ENCODE measurements around the gene HRAS.
A peak's percentile ranks its signal among the peaks of the same experiment; 100 is the strongest.

The HRAS gene

DNA sequence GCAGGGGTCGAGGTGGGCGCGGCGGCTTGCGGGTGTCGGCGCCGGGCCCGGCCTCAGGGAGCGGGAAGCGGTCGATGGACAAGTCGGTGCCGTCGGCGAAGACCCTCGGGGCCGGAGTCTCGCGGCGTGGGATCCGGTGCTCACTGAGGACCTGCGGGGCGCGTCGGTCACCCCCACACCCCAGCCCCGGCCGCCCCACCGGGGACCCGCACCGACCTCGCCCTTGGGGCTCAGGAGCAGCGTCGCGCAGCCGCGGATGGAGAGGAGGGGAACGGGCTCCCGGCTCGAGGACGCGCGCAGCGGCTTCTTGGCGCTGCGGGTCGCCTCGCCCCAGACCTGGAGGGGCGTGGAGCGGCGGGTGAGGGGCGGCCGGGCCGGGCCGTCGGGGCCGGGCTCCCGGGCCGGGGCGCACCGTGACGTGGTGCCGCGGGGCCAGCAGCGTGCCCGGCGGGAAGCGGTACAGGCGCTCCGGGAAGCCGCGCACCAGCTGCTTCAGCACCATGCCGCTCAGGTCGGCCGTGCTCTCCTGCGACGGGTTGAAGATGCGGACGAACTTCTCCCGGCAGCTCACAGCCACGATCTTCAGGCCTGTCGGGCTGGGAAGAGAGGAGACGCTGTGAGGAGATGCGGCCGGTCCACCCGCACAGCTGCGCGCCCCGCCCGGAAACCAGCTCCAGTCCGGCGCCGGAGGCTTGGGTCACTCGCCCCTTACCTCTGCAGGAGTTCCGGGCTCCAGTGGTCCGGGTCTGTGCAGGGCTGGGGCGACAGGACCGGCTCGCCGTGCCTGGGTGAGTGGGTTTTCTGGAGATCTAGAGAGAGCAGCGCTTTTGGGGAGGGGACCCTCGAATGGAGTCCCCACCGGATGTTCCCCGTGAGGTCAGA, 20.6 kb upstream of the HRAS start:
- DNase-seq (ENCODE audit: low read depth in 1 of 2, low spot score in 1 of 2): no peak
- in situ Hi-C loops (cut with HindIII; ENCODE audit: low pct_unique_long_range_greater_than_20kb, low sequenced_read_pairs): no loop called here

DNA sequence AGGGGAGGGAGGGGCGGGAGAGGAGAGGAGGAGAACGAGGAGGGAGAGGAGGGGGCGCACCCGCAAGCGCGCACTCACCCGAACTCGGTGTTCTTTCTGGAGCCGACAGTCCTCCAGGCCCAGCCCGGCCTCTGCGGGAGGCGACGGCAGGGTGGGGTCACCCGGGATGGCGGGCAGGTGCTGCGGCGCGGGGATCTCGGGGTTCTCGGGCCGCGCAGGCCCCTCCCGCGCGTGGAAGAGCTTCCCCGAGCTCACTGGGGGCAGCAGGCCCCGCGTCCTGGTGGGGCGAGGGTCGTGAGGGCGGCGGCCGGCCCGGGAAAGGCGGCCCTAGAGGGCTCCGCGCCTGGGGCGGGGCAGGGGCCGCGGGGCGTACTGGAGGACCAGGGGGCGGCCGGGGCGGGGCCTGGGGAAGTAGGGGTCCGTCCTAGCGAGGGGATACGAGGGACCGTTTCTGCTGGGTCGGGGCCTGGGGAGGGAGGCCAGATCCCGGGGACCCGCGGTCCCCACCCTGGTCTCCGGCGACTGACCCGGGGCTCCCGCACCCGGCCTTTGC, 19.9 kb upstream of the HRAS start:
- in situ Hi-C loops (cut with HindIII; ENCODE audit: low pct_unique_long_range_greater_than_20kb, low sequenced_read_pairs): no loop called here
- no peak for TF ChIP-seq JUND (IDR thresholded peaks at IDR 0.05; ENCODE audit: low read depth)
- DNase-seq (ENCODE audit: low read depth in 1 of 2, low spot score in 1 of 2): no peak

More for the DNA sequence above, 20.6 kb upstream of the HRAS start:
- no peak for TF ChIP-seq JUND (IDR thresholded peaks at IDR 0.05; ENCODE audit: low read depth)

DNA sequence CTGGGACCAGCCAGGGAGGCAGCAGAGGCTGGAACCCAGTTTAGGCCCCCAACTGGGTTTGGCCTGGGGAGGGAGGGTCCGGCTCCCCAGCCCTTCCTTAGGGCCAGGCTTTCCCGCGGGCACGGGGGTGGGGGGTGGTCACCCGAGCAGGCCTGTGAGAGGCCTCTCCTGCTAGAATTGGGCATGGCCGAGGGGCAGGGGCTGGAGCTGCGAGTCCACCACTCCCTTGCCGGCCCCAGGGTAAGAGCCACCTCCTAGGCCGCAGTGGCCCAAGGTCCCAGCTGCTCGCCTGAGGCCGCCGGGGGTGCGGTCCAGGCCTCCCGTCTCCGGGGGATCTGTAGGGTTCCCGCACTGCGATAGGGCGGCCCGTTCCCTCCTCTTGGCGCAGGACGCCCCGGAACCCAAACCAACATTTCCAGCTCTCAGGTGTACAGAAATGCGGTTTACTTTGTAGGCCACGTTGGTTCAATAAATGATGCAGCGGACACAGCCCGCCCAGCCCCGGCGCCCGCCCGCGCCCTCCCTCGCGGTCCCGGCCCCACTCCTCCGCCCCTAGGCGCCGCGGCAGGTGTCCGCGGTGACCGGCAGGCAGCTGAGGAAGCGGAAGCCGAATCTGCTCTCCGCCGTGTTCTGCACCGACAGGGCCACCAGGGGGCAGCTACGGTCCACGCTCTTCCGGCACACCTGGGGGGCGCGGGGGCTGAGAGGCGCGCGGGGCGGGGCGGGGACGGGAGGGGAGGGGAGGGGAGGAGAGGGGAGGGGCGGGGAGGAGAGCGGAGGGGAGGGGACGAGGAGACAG, 19.3 kb upstream of the HRAS start:
- peak; percentile 71 to 89 for DNase-seq (ENCODE audit: low read depth in 1 of 2, low spot score in 1 of 2)
- in situ Hi-C loops (cut with HindIII; ENCODE audit: low pct_unique_long_range_greater_than_20kb, low sequenced_read_pairs): no loop called here
- no peak for TF ChIP-seq JUND (IDR thresholded peaks at IDR 0.05; ENCODE audit: low read depth)

DNA sequence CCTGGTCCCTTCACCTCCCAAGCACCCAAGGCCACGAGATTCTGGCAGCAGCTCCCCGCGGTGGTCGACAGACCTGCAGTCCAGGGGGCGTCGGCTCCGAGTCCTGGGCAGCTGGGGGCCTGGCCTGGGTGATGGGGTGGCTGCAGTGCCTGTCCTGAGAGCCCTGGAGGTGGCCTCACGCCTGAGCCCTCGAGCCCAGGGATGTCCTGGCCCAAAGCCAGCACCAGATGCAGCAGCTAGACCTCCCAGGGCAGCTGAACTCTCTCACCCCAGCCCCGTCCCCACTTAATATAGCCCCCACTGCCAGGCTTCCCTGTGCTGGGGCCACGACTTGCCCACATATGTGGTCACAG, 18.6 kb upstream of the HRAS start:
- in situ Hi-C loops (cut with HindIII; ENCODE audit: low pct_unique_long_range_greater_than_20kb, low sequenced_read_pairs): no loop called here
- no peak for DNase-seq (ENCODE audit: low read depth in 1 of 2, low spot score in 1 of 2)
- no peak for TF ChIP-seq JUND (IDR thresholded peaks at IDR 0.05; ENCODE audit: low read depth)

DNA sequence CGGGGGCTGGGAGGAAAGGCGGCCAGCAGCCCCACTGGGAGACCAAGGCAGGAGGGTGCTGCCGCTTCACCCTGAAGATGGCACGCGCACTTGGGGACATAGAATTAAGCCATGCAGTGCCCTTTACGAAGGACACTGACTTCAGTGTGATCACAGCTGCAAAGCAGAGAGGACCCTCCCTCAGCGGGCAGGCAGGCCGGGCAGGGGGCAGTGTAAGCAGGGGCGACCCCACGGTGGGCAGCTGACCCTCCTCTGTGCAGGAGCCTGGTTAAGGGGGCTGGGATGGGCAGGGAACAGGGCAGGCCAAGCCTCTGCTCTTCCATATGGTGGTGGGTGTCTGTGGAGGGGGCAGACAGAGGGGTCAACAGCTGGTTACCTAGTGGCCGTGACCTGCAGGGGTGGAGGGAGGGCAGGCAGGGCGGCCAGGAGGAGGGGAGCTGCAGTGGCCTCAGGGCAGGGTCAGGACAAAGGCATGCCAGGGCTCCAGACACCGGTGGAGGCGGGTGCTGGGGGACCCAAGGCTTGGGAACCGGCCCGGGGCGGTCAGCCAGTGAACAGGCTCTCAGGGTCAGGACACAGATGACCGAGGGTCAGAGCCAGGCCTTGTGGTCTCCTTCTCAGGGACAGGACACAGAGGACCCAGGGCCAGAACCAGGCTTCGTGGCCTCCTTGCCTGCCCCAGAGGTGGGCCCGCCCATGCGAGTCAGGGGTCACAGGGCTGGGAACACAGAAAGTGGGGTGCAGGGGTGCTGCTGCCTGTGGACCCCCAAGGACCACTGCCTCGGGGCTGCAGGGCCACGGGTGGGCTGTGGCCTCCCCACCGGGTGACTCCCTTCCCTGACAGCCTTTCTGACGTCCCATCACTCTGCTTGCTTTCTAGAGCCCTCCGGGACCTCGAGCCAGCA, 18.0 kb upstream of the HRAS start:
- no peak for DNase-seq (ENCODE audit: low read depth in 1 of 2, low spot score in 1 of 2)
- in situ Hi-C loops (cut with HindIII; ENCODE audit: low pct_unique_long_range_greater_than_20kb, low sequenced_read_pairs): no loop called here
- no peak for TF ChIP-seq JUND (IDR thresholded peaks at IDR 0.05; ENCODE audit: low read depth)

DNA sequence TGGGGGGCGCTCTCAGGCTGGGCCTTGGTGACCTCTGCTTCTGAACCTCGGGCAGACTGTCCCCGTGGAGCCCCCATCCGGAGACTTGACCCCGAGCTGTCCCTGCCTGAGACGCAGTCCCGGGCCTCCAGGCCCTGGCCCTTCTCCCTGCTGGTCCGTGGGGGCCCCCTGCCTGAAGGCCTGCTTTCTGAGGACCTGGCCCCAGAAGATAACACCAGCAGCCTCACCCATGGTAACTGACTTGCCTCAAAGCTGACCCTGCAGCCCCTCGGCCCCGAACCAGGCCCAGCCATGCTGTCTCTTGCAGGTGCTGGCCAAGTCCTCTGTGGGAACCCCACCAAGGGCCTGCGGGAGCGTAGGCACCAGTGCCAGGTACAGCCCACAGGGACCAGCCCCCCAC, 16.2 kb upstream of the HRAS start:
- in situ Hi-C loops (cut with HindIII; ENCODE audit: low pct_unique_long_range_greater_than_20kb, low sequenced_read_pairs): no loop called here
- TF ChIP-seq JUND (IDR thresholded peaks at IDR 0.05; ENCODE audit: low read depth): no peak
- no peak for DNase-seq (ENCODE audit: low read depth in 1 of 2, low spot score in 1 of 2)

DNA sequence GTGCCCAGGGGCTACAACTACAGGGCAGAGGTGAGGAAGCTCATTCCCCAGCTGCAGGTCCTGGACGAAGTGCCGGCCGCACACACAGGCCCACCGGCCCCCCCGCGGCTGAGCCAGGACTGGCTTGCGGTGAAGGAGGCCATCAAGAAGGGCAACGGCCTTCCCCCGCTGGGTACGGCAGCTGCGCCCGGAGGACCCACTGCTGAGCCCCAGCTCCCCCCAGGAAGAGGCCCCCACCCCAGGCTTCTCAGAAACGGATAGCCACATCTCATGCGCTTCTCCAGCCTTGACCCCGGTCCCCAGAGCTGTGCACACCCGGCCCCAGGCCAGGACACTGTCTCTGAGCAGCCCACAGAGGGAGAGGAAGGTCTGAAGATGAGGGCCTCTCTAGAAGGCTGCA, 15.8 kb upstream of the HRAS start:
- DNase-seq (ENCODE audit: low read depth in 1 of 2, low spot score in 1 of 2): no peak
- in situ Hi-C loops (cut with HindIII; ENCODE audit: low pct_unique_long_range_greater_than_20kb, low sequenced_read_pairs): no loop called here
- no peak for TF ChIP-seq JUND (IDR thresholded peaks at IDR 0.05; ENCODE audit: low read depth)

DNA sequence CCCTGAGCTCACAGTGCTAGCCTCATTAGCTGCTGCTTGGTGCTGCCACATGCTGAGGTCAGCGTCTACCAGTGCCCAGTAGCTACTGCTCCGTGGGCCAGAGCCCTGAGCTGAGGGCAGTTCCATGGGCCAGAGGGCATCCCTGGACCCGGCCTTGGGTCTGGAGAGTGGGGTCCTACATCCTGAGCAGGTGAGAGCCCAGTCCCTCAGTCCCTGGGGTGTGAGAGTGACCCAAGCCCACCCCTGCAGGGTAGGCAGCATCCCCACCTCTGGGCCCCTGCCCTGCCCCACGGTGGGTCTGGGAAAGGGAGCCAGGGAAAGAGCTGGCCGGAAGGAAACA, 15.3 kb upstream of the HRAS start:
- TF ChIP-seq JUND (IDR thresholded peaks at IDR 0.05; ENCODE audit: low read depth): no peak
- in situ Hi-C loops (cut with HindIII; ENCODE audit: low pct_unique_long_range_greater_than_20kb, low sequenced_read_pairs): no loop called here
- no peak for DNase-seq (ENCODE audit: low read depth in 1 of 2, low spot score in 1 of 2)

DNA sequence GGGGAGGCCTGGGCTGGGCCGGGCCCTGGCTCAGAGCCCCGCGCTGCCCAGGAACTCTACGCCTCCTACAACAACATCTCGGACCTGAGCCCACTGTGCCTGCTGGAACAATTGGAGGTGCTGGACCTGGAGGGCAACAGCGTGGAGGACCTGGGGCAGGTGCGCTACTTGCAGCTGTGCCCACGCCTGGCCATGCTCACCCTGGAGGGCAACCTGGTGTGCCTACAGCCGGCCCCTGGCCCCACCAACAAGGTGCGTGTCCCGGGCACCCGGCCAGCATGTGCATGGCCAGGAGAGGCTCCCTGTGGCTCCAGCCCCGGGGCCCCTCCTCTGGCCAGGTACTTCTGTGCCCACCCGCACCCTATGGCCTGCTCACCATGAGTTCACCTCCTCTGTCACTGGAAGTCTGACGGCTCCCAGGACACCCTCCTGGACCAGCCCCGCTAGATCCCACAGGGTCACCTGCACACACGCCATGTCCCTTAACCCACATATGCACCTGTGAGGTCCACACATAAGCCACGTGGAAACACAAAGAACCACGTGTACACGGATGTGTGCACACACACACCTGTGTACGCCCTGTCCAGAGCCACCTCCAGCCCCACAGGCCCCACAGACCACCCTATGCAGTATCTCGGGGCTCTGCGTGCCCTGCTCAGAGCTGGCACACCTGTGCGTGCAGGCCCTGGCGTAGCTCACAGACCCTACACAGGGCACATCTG, 14.8 kb upstream of the HRAS start:
- in situ Hi-C loops (cut with HindIII; ENCODE audit: low pct_unique_long_range_greater_than_20kb, low sequenced_read_pairs): no loop called here
- no peak for TF ChIP-seq JUND (IDR thresholded peaks at IDR 0.05; ENCODE audit: low read depth)
- no peak for DNase-seq (ENCODE audit: low read depth in 1 of 2, low spot score in 1 of 2)

DNA sequence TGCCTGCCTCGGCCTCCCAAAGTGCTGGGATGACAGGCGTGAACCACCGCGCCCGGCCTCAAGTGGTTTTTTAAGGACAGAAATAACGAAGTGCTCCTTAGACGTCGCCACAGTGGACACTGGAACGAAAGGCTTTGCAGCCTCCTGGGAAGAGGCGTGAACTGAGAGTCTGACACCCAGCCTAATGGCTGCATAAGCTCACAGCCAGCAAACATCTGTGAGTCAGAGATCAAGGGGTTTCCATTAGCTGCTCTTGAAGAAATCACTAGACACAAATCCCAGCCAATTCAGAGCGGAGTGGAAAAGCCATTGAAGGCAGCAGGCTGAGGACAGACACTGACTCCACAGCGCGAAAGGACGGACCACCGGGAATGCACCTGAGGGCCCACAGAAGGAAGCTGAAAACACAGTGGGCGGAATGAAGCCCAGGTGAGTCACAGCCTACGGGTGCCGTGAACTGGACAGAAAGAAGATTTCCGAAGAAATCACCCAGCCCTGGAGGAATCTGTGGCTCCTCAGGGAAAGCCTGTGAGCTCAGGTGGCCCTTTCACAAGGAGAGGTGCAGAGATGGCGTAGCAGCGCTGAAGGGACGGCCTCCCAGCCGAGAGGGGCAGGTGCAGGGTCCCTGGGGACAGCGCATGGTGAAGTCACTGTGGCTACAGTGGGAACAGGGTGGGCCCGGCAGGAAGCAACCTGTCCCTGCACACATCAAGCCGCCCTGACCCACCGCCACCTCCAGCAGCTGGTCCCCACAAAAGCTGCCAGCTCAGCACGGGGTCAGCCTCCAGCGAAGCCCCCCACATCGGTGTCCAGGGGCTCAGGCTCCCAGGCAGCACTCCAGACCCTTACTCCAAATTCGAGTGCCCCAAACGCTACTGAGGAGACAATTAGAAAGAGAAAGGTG, 13.6 kb upstream of the HRAS start:
- in situ Hi-C loops (cut with HindIII; ENCODE audit: low pct_unique_long_range_greater_than_20kb, low sequenced_read_pairs): no loop called here
- DNase-seq (ENCODE audit: low read depth in 1 of 2, low spot score in 1 of 2): no peak
- no peak for TF ChIP-seq JUND (IDR thresholded peaks at IDR 0.05; ENCODE audit: low read depth)

DNA sequence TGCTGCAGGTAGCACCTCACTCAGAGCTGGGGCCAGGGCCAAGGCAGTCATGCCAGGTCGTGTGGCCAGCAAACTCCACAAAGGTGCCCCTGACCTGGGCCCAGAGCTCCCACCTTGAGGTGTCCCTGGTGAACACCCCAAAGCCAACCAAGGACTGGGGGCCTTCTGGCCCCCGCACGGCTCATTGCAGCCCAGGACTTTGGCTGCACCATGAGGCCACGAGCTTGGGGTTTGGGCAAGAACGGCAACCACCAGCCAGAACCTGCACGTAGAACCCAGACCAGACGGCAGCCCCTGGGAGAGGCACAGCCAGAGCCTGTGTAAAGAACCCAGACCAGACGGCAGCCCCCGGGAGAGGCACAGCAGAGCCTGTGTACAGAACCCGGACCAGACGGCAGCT, 9.8 kb upstream of the HRAS start:
- in situ Hi-C loops (cut with HindIII; ENCODE audit: low pct_unique_long_range_greater_than_20kb, low sequenced_read_pairs): no loop called here
- TF ChIP-seq JUND (IDR thresholded peaks at IDR 0.05; ENCODE audit: low read depth): no peak
- DNase-seq (ENCODE audit: low read depth in 1 of 2, low spot score in 1 of 2): no peak
